K562 (cell line): ENCODE measurements around the gene FERMT3. TPM values are rescaled to one million over a fixed set of nuclear protein-coding genes. Genes with fewer than 3 reads are reported as not detected.

Experiments used
- ADNP ChIP-seq: fragments of 200-800 bp; sonication (Bioruptor generic); IDR thresholded peaks from 2 replicates; pipeline ENCODE4 v1.6.1; 2016; ENCODE audit warnings: missing genetic modification characterization, missing compliant biosample characterization
- ARID4B ChIP-seq: sonication (generic); formaldehyde crosslinking; IDR thresholded peaks from 2 replicates; pipeline ENCODE4 v1.8.0; 2022; ENCODE audit warnings: mild to moderate bottlenecking, missing genetic modification reagents
- ATF1 ChIP-seq, 2 experiments: fragments of 450-650 bp in 1 of 2; IDR thresholded peaks; 2 replicates each; pipeline ENCODE4 v1.6.1; 2016; ENCODE audit warnings: missing compliant biosample characterization in 1 of 2, missing genetic modification characterization in 1 of 2
- CREM ChIP-seq: IDR thresholded peaks from 2 replicates; pipeline ENCODE4 v1.6.1; 2014; ENCODE audit warnings: antibody characterized with exemption, low read depth
- CTCF ChIP-seq, 3 experiments: IDR thresholded peaks in 2 of 3; conservative IDR thresholded peaks in 1 of 3; 2 replicates each; pipeline ENCODE4 v1.5.1; 2011 to 2012; ENCODE audit warnings: low read length in 3 of 3, mild to moderate bottlenecking in 3 of 3, control low read depth in 2 of 3, improper control_type of control experiment in 1 of 3, inconsistent platforms in 1 of 3, low read depth in 1 of 3, mixed read lengths in 1 of 3, moderate library complexity in 1 of 3; ENCODE audit not compliant: insufficient read depth in 2 of 3
- EHMT2 ChIP-seq: fragments of 450-650 bp; IDR thresholded peaks from 2 replicates; pipeline ENCODE4 v1.6.1; 2018; ENCODE audit warnings: antibody characterized with exemption
- ETV5 ChIP-seq: sonication (generic); formaldehyde crosslinking; IDR thresholded peaks from 2 replicates; pipeline ENCODE4 v1.4.0; 2020; ENCODE audit warnings: low read depth, mild to moderate bottlenecking, missing genetic modification reagents
- FOXK2 ChIP-seq, 2 experiments: fragments of 450-650 bp; IDR thresholded peaks in 1 of 2; conservative IDR thresholded peaks in 1 of 2; 2 replicates each; pipeline ENCODE4 v1.6.1; 2016; ENCODE audit warnings: low read depth in 2 of 2, mild to moderate bottlenecking in 1 of 2
- GTF2E2 ChIP-seq: fragments of 200-800 bp; sonication (Bioruptor generic); IDR thresholded peaks from 2 replicates; pipeline ENCODE4 v1.6.1; 2016; ENCODE audit warnings: missing genetic modification characterization, missing compliant biosample characterization
- IFI16 ChIP-seq: fragments of 250-450 bp; sonication (Bioruptor Pico); IDR thresholded peaks from 2 replicates; pipeline ENCODE4 v2.1.2; 2022; ENCODE audit warnings: mild to moderate bottlenecking, inconsistent platforms
- KDM1A ChIP-seq, 2 experiments: fragments of 450-650 bp; IDR thresholded peaks; 2 replicates each; pipeline ENCODE4 v1.6.1; 2016; ENCODE audit warnings: mild to moderate bottlenecking in 2 of 2
- NFIX ChIP-seq: fragments of 250-450 bp; sonication (Bioruptor Pico); IDR thresholded peaks from 2 replicates; pipeline ENCODE4 v1.4.0; 2020; ENCODE audit warnings: low read depth, mild to moderate bottlenecking, moderate library complexity
- SPI1 ChIP-seq: IDR thresholded peaks from 2 replicates; pipeline ENCODE4 v1.6.1; 2011; ENCODE audit warnings: low read depth, low read length, control low read depth, borderline replicate concordance
- TARDBP ChIP-seq: fragments of 450-650 bp; IDR thresholded peaks from 2 replicates; pipeline ENCODE4 v1.6.1; 2016
- TFAP4 ChIP-seq: sonication (generic); formaldehyde crosslinking; IDR thresholded peaks from 2 replicates; pipeline ENCODE4 v1.8.0; 2022; ENCODE audit warnings: missing genetic modification reagents, mild to moderate bottlenecking, moderate library complexity, borderline replicate concordance
- XRCC5 ChIP-seq: fragments of 200-400 bp; formaldehyde crosslinking; IDR thresholded peaks from 2 replicates; pipeline ENCODE4 v1.6.1; 2017; ENCODE audit warnings: low read depth, mild to moderate bottlenecking, low read length
- ZBTB17 ChIP-seq: fragments of 450-650 bp; formaldehyde crosslinking; IDR thresholded peaks from 2 replicates; pipeline ENCODE4 v1.4.0; 2020; ENCODE audit warnings: mild to moderate bottlenecking
- ZNF232 ChIP-seq: sonication (generic); formaldehyde crosslinking; IDR thresholded peaks from 2 replicates; pipeline ENCODE4 v1.8.0; 2022; ENCODE audit warnings: mild to moderate bottlenecking, missing genetic modification reagents
- ZNF277 ChIP-seq: fragments of 250-450 bp; sonication (Bioruptor Pico); IDR thresholded peaks from 2 replicates; pipeline ENCODE4 v1.8.0; 2022; ENCODE audit warnings: inconsistent platforms, mild to moderate bottlenecking, moderate library complexity, borderline replicate concordance
- ZNF696 ChIP-seq: fragments of 250-450 bp; sonication (Bioruptor Pico); conservative IDR thresholded peaks from 2 replicates; pipeline ENCODE4 v1.4.0; 2020; ENCODE audit warnings: mild to moderate bottlenecking, moderate library complexity
- polyA plus RNA-seq, 8 experiments: library from polyadenylated mRNA; depleted of rRNA in 4 of 8; stranded (reverse) in 5 of 8; unstranded in 3 of 8; fragments of >200 nt; fragmentation: Nextera tagmentation in 2 of 8; fragmentation: Illumina TruSeq in 1 of 8; extraction: Ambion mirVana in 2 of 8; extraction: Trizol in 1 of 8; gene quantifications; 2 replicates each; pipeline versions ENCODE4 v1.2.1 to v1.2.3, GENCODE V29; 2011 to 2014; ENCODE audit warnings: inconsistent platforms in 1 of 8, missing spikeins in 1 of 8
- total RNA-seq, 7 experiments: library from RNA; depleted of rRNA in 6 of 7; stranded (reverse); fragments of >200 nt in 6 of 7; fragmentation: Illumina TruSeq in 2 of 7; extraction: Trizol in 2 of 7; gene quantifications; 2 replicates each; pipeline versions ENCODE4 v1.2.1 to v1.2.3, GENCODE V29; 2011 to 2021; ENCODE audit warnings: low replicate concordance in 1 of 7

Gene FERMT3
- total and polyA plus RNA-seq, 9 of the 15 experiments (the other 6 are each of a cell fraction or from before 2014, with no cell fraction given) = 3.2 to 275 (median 79.7) TPM

GRCh38 chr11:64269540-64270220, 63.2 kb downstream of the FERMT3 start (continued):
- TF ChIP-seq CTCF (IDR thresholded peaks at IDR 0.05 in 2 of 3, conservative IDR thresholded peaks at IDR 0.05 in 1 of 3; ENCODE audit: insufficient read depth in 2 of 3, low read depth in 1 of 3, low read length in 3 of 3) (peak; percentile 16 to 48 (median 37); a peak in 4 of 6 replicates), ARID4B (CRISPR knock-in tag) (peak; percentile 65; the same call in 1 of the 2 replicates), GTF2E2 (tag) (peak; percentile 90; the same call in 1 of the 2 replicates), IFI16 (CRISPR knock-in tag) (no peak), ZNF696 (CRISPR knock-in tag) (no peak; the same call in 1 of the 2 replicates), XRCC5 (peak; percentile 76; the same call in 1 of the 2 replicates), ADNP (tag) (no peak), ZBTB17 (peak; percentile 28; the same call in 1 of the 2 replicates), ETV5 (peak; percentile 93), NFIX (CRISPR knock-in tag) (no peak), EHMT2 (no peak), TFAP4 (CRISPR knock-in tag) (no peak), FOXK2 (conservative IDR thresholded peaks at IDR 0.05 in 1 of 2, IDR thresholded peaks at IDR 0.05 in 1 of 2; ENCODE audit: low read depth in 2 of 2) (peak; percentile 74 to 78; a peak in 3 of 4 replicates), ZNF232 (CRISPR knock-in tag) (0 out of 2 replicates have a peak, but pooled peaks have one; percentile 37), CREM (peak; percentile 90), ATF1 (CRISPR knock-in tag; IDR thresholded peaks at IDR 0.05) (no peak), ATF1 (tag; IDR thresholded peaks at IDR 0.05) (peak; percentile 87), KDM1A (IDR thresholded peaks at IDR 0.05) (no peak), ZNF277 (CRISPR knock-in tag) (0 out of 2 replicates have a peak, but pooled peaks have one; percentile 44), SPI1 (peak; percentile 57; the same call in 1 of the 2 replicates), TARDBP (no peak)
